CD4-positive, alpha-beta T cell treated with Interferon gamma for 1 hour (primary cell): Measurements from ENCODE around the gene ZNF580.
A peak's percentile ranks its signal among the peaks of the same experiment; 100 is the strongest.

ENCODE experiments used
- DNase-seq: peaks from one replicate; pipeline ENCODE4 v3.0.0-alpha.2; 2020

ZNF580 gene

DNA sequence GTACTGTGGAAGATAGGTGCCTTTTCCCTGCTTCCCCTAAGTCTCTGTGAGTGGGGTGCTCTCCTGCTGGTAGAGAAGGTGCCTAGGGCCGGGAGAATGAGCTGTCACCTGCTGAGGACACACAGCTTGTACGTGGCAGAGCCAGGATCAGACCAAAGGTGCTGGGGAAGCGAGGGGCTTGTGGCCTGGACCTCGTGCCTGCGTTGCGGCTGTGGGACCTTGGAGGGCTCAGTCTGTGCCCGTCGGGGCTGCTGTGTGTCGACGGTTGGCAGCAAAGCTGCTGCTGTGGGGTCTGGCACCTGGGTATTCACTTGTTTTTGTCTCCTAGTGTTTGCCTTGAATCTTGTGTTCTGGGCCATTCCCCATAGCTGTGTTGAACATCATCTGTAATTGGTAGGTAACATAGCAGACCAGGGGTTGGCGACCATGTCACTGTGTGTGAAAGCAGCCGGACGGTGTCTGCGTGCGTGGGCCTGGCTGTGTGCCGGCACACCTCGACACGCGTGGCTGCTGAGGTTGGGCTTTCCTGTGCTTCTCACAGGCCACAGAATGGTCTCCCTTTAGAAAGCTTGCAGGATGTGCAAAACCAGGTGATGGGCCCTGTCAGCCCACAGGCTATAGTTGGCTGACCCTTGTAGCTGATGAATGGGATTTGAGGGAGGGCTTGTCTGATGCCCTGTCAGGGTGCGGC is 23.2 kb downstream of the ZNF580 start:
- DNase-seq, result no peak

DNA sequence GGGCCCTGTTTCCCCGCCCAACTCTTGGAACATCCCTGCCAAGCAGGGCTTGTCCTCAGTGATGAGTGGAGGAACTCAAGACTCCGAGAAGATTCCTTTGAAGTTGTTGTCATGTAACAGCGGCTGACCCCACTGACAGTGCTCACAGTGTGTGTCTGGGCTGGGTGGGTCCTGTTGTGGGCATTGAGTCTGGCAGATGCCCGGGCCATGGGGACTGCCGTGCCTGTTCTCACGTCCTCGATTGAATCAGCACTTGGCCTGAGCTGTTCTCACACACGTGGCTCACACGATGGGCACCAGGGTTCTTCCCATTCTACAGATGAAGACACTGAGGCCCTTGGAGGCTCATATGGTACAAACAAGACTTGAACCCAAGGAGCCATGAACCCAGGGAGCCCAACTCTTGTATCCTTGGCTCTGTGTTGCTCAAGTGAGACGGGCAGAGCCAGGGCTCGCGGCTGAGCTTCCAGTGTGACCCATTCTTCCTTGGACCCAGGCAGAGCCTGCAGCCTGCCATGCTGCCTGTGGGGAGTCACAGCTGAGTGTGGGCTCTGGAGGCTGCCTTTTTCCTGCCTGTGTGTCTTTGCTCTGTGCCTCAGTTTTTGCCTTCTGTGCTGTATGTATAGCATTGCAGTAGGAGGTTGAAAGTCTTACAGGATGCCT is 25.7 kb downstream of the ZNF580 start:
- no peak for DNase-seq

DNA sequence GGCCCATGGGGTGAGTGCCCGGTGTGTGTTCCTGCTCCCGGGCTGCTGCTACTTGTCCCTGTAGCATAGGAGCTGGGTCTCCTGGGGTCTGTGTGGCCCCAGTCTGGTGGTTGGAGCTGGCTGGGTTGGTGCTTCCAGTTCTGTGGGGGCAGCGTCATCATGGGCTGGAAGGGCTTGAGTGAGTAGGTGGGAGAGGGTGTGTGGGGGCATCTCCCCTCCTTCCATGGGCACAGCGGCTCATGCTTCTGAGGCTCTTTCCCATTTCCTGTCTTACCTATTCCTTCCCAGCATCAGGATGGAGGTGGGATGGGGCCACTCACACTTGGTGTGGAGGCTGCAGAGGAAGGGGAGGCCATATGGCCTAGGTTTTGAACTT is 26.2 kb downstream of the ZNF580 start:
- no peak for DNase-seq

DNA sequence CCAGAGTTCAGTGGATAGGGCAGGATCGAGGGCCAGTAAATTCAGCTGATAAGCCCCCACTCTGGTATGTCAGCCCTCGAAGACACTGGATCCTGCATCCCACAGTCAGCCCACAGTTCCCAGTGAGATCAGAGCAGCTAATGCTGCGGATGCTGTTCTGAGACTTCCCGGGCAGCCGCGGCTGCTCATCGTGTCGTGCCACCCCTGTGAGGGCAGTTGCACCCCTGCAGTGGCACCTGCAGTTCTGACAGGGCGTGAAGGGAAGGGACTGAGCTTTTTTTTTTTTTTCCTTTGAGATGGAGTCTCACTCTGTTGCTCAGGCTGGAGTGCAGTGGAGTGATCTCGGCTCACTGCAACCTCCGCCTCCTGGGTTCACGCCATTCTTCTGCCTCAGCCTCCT is 26.7 kb downstream of the ZNF580 start:
- no peak for DNase-seq

DNA sequence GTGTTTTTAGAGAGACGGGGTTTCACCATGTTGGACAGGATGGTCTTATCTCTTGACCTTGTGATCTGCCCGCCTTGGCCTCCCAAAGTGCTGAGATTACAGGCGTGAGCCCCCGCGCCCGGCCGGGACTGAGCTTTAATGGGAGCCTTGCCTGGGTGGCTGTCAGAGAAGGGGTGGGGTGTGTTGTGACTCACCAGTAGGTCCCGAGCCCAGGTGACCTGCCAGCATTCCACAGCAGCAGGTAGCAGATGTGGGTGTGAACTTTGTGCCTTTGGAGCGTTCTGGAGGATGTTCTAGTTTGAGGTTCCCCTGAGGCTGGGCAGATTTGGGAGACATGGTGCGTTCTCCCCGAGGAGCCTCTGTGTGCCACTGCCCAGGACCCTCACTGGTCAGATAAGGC is 27.2 kb downstream of the ZNF580 start:
- no peak for DNase-seq

DNA sequence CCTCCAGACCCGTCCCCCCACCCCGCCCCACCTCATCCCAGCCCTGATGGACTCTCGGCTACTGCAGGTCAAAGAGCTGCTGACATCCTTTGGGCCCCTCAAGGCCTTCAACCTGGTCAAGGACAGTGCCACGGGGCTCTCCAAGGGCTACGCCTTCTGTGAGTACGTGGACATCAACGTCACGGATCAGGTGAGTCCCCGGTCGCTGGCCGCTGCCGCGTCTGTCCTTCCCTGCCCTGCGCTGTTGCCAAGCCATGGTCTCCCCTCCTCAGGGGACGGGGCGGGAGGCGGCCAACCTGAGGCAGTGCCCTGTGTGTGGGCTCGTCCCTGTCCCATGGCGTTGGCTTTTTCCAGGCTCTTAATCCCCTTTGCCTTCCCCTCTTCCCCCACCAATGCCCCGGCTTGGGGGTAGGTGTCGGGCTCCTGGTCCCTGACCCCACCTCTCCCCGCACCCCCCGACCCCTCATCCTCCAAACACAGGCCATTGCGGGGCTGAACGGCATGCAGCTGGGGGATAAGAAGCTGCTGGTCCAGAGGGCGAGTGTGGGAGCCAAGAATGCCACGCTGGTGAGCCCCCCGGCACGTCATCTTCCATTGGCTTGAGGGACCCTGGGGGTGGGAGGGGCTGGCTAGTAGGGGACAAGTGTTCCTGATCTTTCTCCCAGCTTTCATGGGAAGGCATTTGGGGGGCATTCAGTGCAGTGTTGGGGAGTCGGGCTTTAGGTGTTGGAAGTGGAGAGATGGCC is 28.0 kb downstream of the ZNF580 start:
- no peak for DNase-seq

DNA sequence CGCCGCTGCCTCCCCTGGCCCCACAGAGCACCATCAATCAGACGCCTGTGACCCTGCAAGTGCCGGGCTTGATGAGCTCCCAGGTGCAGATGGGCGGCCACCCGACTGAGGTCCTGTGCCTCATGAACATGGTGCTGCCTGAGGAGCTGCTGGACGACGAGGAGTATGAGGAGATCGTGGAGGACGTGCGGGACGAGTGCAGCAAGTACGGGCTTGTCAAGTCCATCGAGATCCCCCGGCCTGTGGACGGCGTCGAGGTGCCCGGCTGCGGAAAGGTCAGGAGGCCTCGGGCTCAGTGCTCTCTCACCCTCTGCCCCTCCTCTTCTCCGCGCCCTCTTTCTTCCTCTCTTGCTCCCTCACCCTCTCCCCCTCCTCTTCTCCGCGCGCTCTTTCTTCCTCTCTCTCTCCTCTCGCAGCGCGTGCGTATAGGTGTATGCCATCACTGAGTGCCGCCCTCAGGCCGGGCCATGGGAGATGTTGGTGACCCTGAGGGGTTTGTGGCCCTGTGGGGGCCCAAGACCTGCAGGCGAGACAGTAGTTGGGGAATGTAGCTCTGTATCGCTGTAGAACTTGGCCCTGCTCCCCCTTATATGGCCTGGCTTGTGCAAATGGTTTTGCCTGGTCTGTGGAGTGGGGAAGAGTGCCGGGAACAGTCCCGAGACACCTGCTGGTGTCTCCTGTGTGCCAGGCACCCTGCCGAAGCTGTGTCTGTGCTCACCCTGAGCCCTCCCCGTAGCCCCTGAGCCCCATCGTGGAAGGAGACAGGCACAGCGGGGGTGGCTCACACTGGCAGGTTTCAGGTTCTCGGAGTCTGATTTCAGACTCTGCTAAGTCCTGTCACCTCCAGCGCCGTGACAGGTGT is 28.8 kb downstream of the ZNF580 start:
- no peak for DNase-seq

DNA sequence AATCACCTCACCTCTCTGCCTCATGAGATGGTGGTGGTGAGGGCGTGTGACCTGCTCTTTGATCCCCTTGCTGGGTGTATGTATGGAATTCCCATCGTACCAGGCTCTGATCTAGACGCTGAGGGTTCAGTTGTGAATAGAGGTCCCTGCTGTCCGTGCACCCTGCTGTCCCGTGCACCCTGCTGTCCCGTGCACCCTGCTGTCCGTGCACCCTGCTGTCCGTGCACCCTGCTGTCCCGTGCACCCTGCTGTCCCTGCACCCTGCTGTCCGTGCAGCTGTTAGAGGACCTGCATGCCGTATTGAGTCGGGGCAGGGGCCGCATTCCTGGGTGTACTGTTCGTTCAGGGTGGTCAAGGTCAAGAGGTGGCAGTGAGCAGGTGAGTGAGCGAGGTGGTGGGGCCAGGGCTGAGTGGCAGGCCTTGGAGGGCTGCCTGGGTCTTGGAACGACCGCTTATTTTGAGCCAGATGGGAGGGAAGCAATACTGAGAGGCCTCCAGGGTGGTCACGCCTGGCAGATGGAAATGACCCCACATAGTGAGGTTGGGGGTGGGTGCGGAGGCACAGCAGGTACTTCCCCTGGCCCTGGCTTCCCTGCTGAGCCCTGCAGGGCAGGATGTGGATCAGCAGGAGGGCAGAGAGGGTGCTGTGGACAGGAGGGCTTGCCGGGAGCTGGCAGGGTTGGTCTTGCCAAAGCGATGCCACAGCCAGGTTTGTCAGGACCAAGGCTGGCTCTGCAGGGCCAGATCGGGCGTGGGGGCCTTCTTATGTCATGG is 29.7 kb downstream of the ZNF580 start:
- DNase-seq, result no peak

GRCh38 chr19:55671054-55671378 is 30.2 kb downstream of the ZNF580 start:
- DNase-seq, result no peak

DNA sequence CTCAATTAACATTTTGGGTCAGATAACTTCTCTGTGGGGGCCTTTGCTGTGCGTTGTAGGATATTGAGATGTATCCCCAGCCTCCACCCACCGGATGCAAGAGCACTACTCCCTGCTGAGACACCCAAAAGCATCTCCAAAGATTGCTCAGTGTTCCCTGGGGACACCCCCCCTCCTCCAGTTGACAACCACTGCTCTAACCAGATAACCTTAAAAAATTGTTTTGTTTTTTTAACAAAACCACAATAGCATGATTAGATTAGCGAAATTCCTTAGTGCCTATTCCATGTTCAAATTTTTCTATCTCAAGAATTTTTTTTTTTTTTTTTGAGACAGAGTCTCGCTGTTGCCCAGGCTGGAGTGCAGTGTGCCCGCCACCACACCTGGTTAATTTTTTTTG is 31.6 kb downstream of the ZNF580 start:
- no peak for DNase-seq

DNA sequence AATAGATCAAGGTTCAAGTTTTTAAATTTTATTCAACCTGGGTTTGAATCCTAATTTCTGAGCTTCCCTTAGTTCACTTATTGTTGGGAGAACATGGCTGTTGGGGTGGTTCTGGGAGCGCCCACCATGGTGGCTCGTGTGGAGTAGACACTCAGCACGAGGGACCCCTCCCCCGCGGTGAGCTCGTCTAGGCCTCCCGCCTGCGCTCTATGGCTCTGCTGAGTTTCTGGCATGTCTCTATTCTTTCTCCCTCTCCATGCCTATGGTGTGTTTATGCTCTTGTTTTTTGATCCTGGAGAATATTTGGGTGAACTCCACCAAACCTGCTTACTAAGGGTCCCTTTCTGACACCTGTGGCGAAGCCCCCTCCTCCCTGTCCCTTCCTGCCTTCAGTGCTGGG is 32.7 kb downstream of the ZNF580 start:
- DNase-seq, result no peak

DNA sequence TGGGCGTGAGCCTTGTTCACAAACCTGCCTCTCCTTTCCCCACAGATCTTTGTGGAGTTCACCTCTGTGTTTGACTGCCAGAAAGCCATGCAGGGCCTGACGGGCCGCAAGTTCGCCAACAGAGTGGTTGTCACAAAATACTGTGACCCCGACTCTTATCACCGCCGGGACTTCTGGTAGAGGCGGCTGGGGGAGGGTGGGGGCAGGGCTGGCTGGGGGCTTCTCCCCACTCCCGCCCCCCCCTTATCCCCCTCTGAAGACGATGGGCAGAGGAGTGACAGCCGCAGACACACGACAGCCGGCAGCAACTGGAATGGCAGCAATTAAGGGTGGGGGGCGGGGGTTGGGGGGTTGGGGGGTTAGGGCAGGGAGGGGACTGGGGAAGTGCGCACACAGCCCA is 33.1 kb downstream of the ZNF580 start:
- no peak for DNase-seq

GRCh38 chr19:55674459-55674840 is 33.6 kb downstream of the ZNF580 start:
- DNase-seq, result no peak

GRCh38 chr19:55674841-55675660 is 34.2 kb downstream of the ZNF580 start, which contains the start of gene EPN1:
TSS of gene EPN1 (plus strand) at chr19:55675226. CDS start at chr19:55678628, 3,402 bp downstream.
- peak; percentile 98 for DNase-seq

GRCh38 chr19:55675661-55676354 is 35.0 kb downstream of the ZNF580 start:
- no peak for DNase-seq

DNA sequence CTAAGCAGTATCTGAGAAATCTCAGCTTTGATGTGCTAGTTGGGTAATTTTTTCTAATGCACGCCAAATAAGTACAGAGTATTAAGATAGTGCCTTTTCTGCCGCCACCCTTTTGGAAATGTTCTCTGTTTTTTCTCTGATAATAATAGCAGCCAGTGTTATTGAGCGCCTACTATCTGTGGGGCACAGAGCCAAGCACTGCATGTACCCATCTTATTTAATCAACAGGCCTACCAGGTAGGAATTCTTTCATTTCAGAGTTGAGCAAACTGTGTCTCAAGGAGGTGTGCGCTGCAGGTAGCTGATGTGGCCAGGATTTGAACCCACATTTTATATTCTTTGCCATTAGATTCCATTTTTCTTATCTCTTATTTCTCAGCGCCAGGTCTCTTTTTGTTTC is 35.6 kb downstream of the ZNF580 start:
- no peak for DNase-seq

DNA sequence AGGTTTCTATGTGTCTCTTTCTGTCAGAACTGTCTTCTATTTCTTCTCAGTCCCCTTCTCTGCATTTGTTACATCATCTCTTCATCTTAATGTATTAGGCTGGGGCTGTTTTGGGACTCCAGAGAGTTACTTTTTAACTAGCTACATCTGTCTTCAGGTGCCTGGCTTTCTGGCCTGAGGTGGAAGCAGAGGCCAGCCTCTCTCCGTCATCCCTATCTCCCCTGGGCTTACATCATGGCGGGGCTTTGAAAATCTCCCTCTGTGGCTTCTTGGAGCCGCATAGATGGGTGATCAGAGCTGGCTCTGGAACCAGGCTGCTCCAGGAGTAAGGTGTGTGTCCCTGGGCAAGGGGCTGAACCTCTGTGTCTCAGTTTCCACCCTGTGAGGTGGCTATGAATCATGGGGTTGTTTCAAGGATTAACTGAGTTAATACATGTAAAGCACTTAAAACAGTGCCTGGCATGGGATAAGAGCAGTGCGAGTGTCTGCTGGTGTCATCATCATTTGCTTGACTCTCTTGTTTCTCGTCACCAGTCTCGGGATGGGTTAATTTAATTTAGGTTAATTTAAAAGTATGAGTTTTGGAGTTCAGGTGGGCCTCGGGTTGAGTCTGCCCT is 36.2 kb downstream of the ZNF580 start:
- DNase-seq, result no peak

- no peak for DNase-seq
These were observed 36.8 kb downstream of the ZNF580 start for GRCh38 chr19:55677572-55678028.

GRCh38 chr19:55678121-55678671 is 37.4 kb downstream of the ZNF580 start:
- DNase-seq, result peak; percentile 81
